Neural progenitor cell (in vitro differentiated cells): ENCODE results near the gene TCERG1L. TPM values are rescaled to one million over a fixed set of nuclear protein-coding genes. Genes with fewer than 3 reads are reported as not detected.

Source experiments
- DNase-seq: peaks from one replicate; pipeline ENCODE4 v3.0.0-alpha.2; 2016; ENCODE audit warnings: low spot score
- H2AFZ ChIP-seq: fragments of 200-600 bp; sonication (generic); replicated peaks from 2 replicates; pipeline ENCODE4 v1.6.1; 2016; ENCODE audit warnings: antibody characterized with exemption
- H3F3A ChIP-seq: fragments of 200-600 bp; sonication (generic); 2 replicates; pipeline ENCODE4 v1.6.1; 2016; ENCODE audit warnings: antibody characterized with exemption, low read depth
- H3K27ac ChIP-seq: fragments of 200-600 bp; sonication (generic); 2 replicates; pipeline ENCODE4 v1.5.1; 2016; ENCODE audit warnings: mild to moderate bottlenecking
- H3K27me3 ChIP-seq: fragments of 200-600 bp; sonication (generic); 2 replicates; pipeline ENCODE4 v1.6.1; 2016; ENCODE audit warnings: mild to moderate bottlenecking, moderate library complexity
- H3K36me3 ChIP-seq: fragments of 200-600 bp; sonication (generic); 2 replicates; pipeline ENCODE4 v1.5.1; 2016
- H3K4me1 ChIP-seq: fragments of 200-600 bp; sonication (generic); 2 replicates; pipeline ENCODE4 v1.6.1; 2016; ENCODE audit warnings: mixed run types
- H3K4me2 ChIP-seq: fragments of 200-600 bp; sonication (generic); 2 replicates; pipeline ENCODE4 v1.6.1; 2016
- H3K4me3 ChIP-seq: fragments of 200-600 bp; sonication (generic); 2 replicates; pipeline ENCODE4 v1.5.1; 2016
- H3K79me2 ChIP-seq: fragments of 200-600 bp; sonication (generic); 2 replicates; pipeline ENCODE4 v1.6.1; 2016; ENCODE audit warnings: low read depth
- H3K9ac ChIP-seq: fragments of 200-600 bp; sonication (generic); 2 replicates; pipeline ENCODE4 v1.6.1; 2016
- H3K9me3 ChIP-seq: fragments of 200-600 bp; sonication (generic); 2 replicates; pipeline ENCODE4 v1.5.1; 2016; ENCODE audit warnings: low read depth
- H4K20me1 ChIP-seq: fragments of 200-600 bp; sonication (generic); 2 replicates; pipeline ENCODE4 v1.6.1; 2016; ENCODE audit warnings: low read depth
- H3K27ac Mint-ChIP-seq: 3 replicates; pipeline ENCODE4 v1.8.0; 2021; ENCODE audit warnings: mixed read lengths
- H3K27me3 Mint-ChIP-seq: 2 replicates; pipeline ENCODE4 v1.8.0; 2022; ENCODE audit warnings: low read depth, mild to moderate bottlenecking, inconsistent platforms, moderate library complexity, mixed read lengths; ENCODE audit not compliant: insufficient read depth
- H3K36me3 Mint-ChIP-seq: 3 replicates; pipeline ENCODE4 v1.8.0; 2021; ENCODE audit warnings: mixed read lengths
- H3K4me1 Mint-ChIP-seq: 3 replicates; pipeline ENCODE4 v1.8.0; 2021; ENCODE audit warnings: mixed read lengths
- H3K4me3 Mint-ChIP-seq: 3 replicates; pipeline ENCODE4 v1.8.0; 2021; ENCODE audit warnings: mild to moderate bottlenecking, moderate library complexity, mixed read lengths
- H3K9me3 Mint-ChIP-seq: 3 replicates; pipeline ENCODE4 v1.8.0; 2020; ENCODE audit warnings: mixed read lengths
- CTCF ChIP-seq: fragments of 200-600 bp; sonication (generic); IDR thresholded peaks from 2 replicates; pipeline ENCODE4 v1.5.1; 2017; ENCODE audit warnings: antibody characterized with exemption, mild to moderate bottlenecking
- EZH2 ChIP-seq: fragments of 200-600 bp; sonication (generic); IDR thresholded peaks from 2 replicates; pipeline ENCODE4 v1.6.1; 2017; ENCODE audit warnings: antibody characterized with exemption, mild to moderate bottlenecking, moderate library complexity
- EZH2phosphoT487 ChIP-seq: fragments of 200-600 bp; sonication (generic); IDR thresholded peaks from 2 replicates; pipeline ENCODE4 v1.6.1; 2017; ENCODE audit warnings: antibody characterized with exemption
- total RNA-seq: library from RNA; depleted of rRNA; stranded (reverse); fragments of >200 nt; gene quantifications from 2 replicates; pipeline ENCODE4 v1.2.3, GENCODE V29; 2015; ENCODE audit warnings: low replicate concordance

TCERG1L gene
- total RNA-seq, 1 donor from 2014 or later, result 1.8 TPM

- no peaks in the 10 kb centered on the region for H3K27me3 ChIP-seq
- H3K36me3 ChIP-seq, result no peaks in the 10 kb centered on the region
- TF ChIP-seq EZH2 (no peak), CTCF (no peak), EZH2phosphoT487 (no peak)
- H3K27ac ChIP-seq, result no peak overlapping the region
- DNase-seq, result no peak
- no peaks in the 10 kb centered on the region for H4K20me1 ChIP-seq
- H3K4me3 ChIP-seq, result no peak overlapping the region
- no peak overlapping the region for H2AFZ ChIP-seq
- no peaks in the 10 kb centered on the region for H3K4me1 Mint-ChIP-seq
- no peaks in the 10 kb centered on the region for H3K27me3 Mint-ChIP-seq
- no peaks in the 10 kb centered on the region for H3F3A ChIP-seq
- H3K9me3 Mint-ChIP-seq, result peaks cover 1% of the 10 kb centered on the region
- no peaks in the 10 kb centered on the region for H3K4me1 ChIP-seq
- H3K9ac ChIP-seq, result no peak overlapping the region
- H3K4me2 ChIP-seq, result no peak overlapping the region
- no peak overlapping the region for H3K4me3 Mint-ChIP-seq
- no peak overlapping the region for H3K27ac Mint-ChIP-seq
- no peaks in the 10 kb centered on the region for H3K79me2 ChIP-seq
- H3K9me3 ChIP-seq, result no peaks in the 10 kb centered on the region
- no peaks in the 10 kb centered on the region for H3K36me3 Mint-ChIP-seq
These were observed 123.6 kb downstream of the TCERG1L start for GRCh38 chr10:131187926-131188325.

GRCh38 chr10:131187274-131187673, 124.2 kb downstream of the TCERG1L start:
- DNase-seq, result no peak
- H3K4me3 ChIP-seq, result no peak overlapping the region
- no peak overlapping the region for H3K27ac ChIP-seq
- no peaks in the 10 kb centered on the region for H3K27me3 ChIP-seq
- H3K79me2 ChIP-seq, result no peaks in the 10 kb centered on the region
- Mint-ChIP-seq H3K36me3 (no peaks in the 10 kb centered on the region), H3K9me3 (peaks cover 1% of the 10 kb centered on the region), H3K27ac (no peak overlapping the region), H3K4me1 (no peaks in the 10 kb centered on the region), H3K4me3 (no peak overlapping the region), H3K27me3 (no peaks in the 10 kb centered on the region)
- H4K20me1 ChIP-seq, result no peaks in the 10 kb centered on the region
- no peaks in the 10 kb centered on the region for H3K36me3 ChIP-seq
- no peaks in the 10 kb centered on the region for H3K4me1 ChIP-seq
- no peak overlapping the region for H3K4me2 ChIP-seq
- H3F3A ChIP-seq, result no peaks in the 10 kb centered on the region
- TF ChIP-seq EZH2, result no peak
- no peak for TF ChIP-seq EZH2phosphoT487
- no peak for TF ChIP-seq CTCF
- H2AFZ ChIP-seq, result no peak overlapping the region
- no peak overlapping the region for H3K9ac ChIP-seq
- H3K9me3 ChIP-seq, result no peaks in the 10 kb centered on the region

GRCh38 chr10:131186547-131187253, 124.8 kb downstream of the TCERG1L start:
- Mint-ChIP-seq H3K36me3 (no peaks in the 10 kb centered on the region), H3K9me3 (peaks cover 1% of the 10 kb centered on the region), H3K4me1 (no peaks in the 10 kb centered on the region), H3K27me3 (no peaks in the 10 kb centered on the region), H3K4me3 (no peak overlapping the region), H3K27ac (no peak overlapping the region)
- Histone ChIP-seq H3K27ac (no peak overlapping the region), H3K9ac (no peak overlapping the region), H3K4me3 (no peak overlapping the region), H3K36me3 (no peaks in the 10 kb centered on the region), H3K9me3 (no peaks in the 10 kb centered on the region), H3K4me2 (no peak overlapping the region), H3K4me1 (no peaks in the 10 kb centered on the region), H3K79me2 (no peaks in the 10 kb centered on the region), H3F3A (no peaks in the 10 kb centered on the region), H4K20me1 (no peaks in the 10 kb centered on the region), H2AFZ (no peak overlapping the region), H3K27me3 (no peaks in the 10 kb centered on the region)
- TF ChIP-seq EZH2phosphoT487 (no peak), EZH2 (no peak), CTCF (no peak)
- no peak for DNase-seq
